Lower leg skin (tissue), 3 donors: ENCODE data around the gene TAOK2.

Source experiments
- CTCF ChIP-seq, 3 donors: fragments of 450-650 bp; IDR thresholded peaks; one replicate each; pipeline ENCODE4 v1.5.1; 2016; ENCODE audit warnings: antibody characterized with exemption in 3 of 3, mild to moderate bottlenecking in 3 of 3, moderate library complexity in 2 of 3
- POLR2A ChIP-seq, 2 donors: fragments of 450-650 bp; IDR thresholded peaks; one replicate each; pipeline ENCODE4 v1.6.1; 2016 to 2017; ENCODE audit warnings: antibody characterized with exemption in 2 of 2, mild to moderate bottlenecking in 1 of 2, moderate library complexity in 1 of 2

DNA sequence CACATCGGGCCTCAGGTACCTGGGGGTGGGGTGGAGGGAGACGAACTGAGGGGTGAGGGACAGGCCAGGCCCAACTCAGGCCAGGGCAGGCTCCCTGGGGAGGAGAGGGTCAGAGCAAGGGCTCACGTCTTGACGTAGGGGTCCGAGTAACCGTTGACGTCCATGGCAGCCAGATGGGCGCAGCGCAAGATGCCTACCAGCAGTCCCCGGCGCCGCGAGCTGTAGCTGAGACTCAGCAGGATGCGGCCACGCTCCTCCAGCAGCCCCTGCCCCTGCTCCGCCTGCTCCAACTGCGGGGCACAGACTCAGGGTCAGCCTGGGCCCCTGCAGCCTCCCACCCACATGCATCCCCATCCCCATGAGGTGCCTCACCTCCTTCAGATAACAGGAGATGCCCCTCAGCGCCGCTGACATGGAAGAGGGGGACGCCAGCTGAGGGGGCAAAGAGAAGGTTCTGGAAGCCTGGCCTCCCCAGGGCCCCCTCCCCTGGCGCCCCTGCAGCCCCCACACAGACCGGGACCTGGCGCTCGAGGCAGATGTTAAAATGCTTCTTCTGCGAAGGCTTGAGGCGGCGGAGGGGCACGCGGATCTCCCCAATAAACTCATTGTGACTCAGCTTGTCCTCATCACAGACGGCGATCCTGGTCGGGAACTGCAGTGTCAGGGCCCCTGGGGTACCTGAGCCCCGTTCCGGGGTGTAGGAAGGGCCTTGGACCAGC lies 33.1 kb downstream of the TAOK2 start:
- TF ChIP-seq POLR2A (IDR thresholded peaks at IDR 0.05) (no peak), CTCF (IDR thresholded peaks at IDR 0.05) (no peak)
